Astrocyte (in vitro differentiated cells and primary cell): ENCODE results near the gene DLGAP1.

Experiments used
- CTCF ChIP-seq: IDR thresholded peaks from 2 replicates; pipeline ENCODE4 v1.5.1; 2011; ENCODE audit warnings: low read depth, mild to moderate bottlenecking, inconsistent platforms, low read length, moderate library complexity; ENCODE audit not compliant: insufficient read depth
- EZH2 ChIP-seq: IDR thresholded peaks from 2 replicates; pipeline ENCODE4 v1.6.1; 2012; ENCODE audit warnings: mild to moderate bottlenecking, low read length, inconsistent platforms; ENCODE audit not compliant: insufficient read depth

GRCh38 chr18:3948958-3949357 lies 506.1 kb downstream of the DLGAP1 start:
- no peak for TF ChIP-seq EZH2
- no peak for TF ChIP-seq CTCF
